ENCODE data around the gene MED17. TPM values are rescaled to one million over a fixed set of nuclear protein-coding genes. Genes with fewer than 3 reads are reported as not detected.

MED17 gene
- total RNA-seq, 1 experiment from 2014 or later: 67.9 TPM

DNA sequence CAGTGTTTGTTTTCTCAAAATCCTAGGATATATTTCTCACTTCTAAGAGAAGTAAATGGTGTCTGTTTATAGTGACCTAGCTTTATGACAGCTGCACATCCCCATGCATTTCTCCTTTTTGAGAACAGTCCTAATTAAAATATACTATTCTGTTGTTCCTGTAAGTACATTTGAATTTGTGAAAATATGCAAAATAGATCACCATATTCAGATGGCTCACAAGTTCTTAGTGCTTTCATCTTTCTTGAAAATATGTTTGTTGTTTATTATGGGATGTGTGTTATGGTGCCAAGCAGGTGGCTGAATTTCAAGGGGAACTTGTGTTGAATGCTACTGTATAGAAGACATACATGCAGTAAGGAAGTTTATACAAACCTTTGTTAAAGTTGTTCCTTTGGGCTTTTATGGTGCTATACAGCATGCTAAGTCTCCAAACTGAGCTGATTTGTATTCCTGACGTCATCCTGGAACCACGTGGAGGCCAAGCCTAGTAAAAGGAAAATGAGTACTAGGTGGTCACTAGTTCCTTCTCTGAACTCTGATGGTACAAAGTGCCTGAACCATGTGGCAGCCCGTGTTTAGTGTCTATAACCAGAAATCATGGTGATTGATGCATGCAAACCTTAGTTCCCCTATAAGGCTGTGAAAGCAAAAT lies 74.2 kb downstream of the MED17 start:
- Histone ChIP-seq H3K36me3 (ENCODE audit: insufficient read depth, low read length, poor library complexity, severe bottlenecking) (no peaks in the 10 kb centered on the region), H3K4me1 (ENCODE audit: insufficient read depth, low read length, poor library complexity, severe bottlenecking) (no peaks in the 10 kb centered on the region), H3K27ac (ENCODE audit: low read depth, low read length, poor library complexity, severe bottlenecking) (no peak overlapping the region), H3K9me3 (ENCODE audit: low read depth, low read length, poor library complexity, severe bottlenecking) (no peaks in the 10 kb centered on the region), H3K27me3 (replicated peaks; ENCODE audit: insufficient read depth, low read depth, low read length, poor library complexity) (no peaks in the 10 kb centered on the region), H3K4me3 (ENCODE audit: low read depth, low read length, poor library complexity, severe bottlenecking) (no peak overlapping the region)
- no peak for TF ChIP-seq EZH2 (IDR thresholded peaks at IDR 0.05; ENCODE audit: borderline replicate concordance, low read depth, low read length, poor library complexity, severe bottlenecking)
- TF ChIP-seq, protein P1, sequence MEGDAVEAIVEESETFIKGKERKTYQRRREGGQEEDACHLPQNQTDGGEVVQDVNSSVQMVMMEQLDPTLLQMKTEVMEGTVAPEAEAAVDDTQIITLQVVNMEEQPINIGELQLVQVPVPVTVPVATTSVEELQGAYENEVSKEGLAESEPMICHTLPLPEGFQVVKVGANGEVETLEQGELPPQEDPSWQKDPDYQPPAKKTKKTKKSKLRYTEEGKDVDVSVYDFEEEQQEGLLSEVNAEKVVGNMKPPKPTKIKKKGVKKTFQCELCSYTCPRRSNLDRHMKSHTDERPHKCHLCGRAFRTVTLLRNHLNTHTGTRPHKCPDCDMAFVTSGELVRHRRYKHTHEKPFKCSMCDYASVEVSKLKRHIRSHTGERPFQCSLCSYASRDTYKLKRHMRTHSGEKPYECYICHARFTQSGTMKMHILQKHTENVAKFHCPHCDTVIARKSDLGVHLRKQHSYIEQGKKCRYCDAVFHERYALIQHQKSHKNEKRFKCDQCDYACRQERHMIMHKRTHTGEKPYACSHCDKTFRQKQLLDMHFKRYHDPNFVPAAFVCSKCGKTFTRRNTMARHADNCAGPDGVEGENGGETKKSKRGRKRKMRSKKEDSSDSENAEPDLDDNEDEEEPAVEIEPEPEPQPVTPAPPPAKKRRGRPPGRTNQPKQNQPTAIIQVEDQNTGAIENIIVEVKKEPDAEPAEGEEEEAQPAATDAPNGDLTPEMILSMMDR (conservative IDR thresholded peaks at IDR 0.05; ENCODE audit: low read depth, low read length): no peak
- BruUV-seq (replicated peaks): no TSS peak
- intact Hi-C loops (cut with micrococcal nuclease; ENCODE audit: unreplicated experiment): no loop called here
- no peak for DNase-seq (ENCODE audit: low spot score)
- CTCF ChIA-PET: no interaction called here
- POLR2A ChIA-PET (ENCODE audit: low non-redundant PET): no interaction called here

DNA sequence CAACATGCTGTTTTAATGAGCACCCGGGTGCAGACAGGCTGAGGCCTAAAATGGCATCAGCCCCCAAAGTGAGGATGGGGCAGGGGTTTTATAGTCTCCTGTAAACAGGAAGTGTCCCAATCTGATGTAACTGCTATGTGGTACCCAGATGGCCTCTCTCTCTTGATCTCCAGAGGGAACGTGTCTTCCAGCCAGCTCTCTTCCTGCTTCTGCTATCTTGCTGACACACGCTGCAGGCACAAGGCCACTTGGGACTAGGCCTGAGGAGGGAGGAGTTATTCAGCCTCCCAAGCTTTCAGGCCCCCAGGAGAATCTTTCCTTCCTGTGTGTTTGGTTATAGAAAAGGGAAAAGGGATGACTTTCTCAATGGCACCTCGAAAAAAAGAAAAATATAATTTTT lies 77.7 kb downstream of the MED17 start:
- TF ChIP-seq, protein P1 (conservative IDR thresholded peaks at IDR 0.05; ENCODE audit: low read depth, low read length): no peak
- no peak for TF ChIP-seq EZH2 (IDR thresholded peaks at IDR 0.05; ENCODE audit: borderline replicate concordance, low read depth, low read length, poor library complexity, severe bottlenecking)

More for the DNA sequence above, 77.7 kb downstream of the MED17 start:
- H3K27ac ChIP-seq (ENCODE audit: low read depth, low read length, poor library complexity, severe bottlenecking): no peak overlapping the region
- no peak for DNase-seq (ENCODE audit: low spot score)
- BruUV-seq (replicated peaks): no TSS peak
- intact Hi-C loops (cut with micrococcal nuclease; ENCODE audit: unreplicated experiment): no loop called here
- no peaks in the 10 kb centered on the region for H3K4me1 ChIP-seq (ENCODE audit: insufficient read depth, low read length, poor library complexity, severe bottlenecking)
- no peaks in the 10 kb centered on the region for H3K36me3 ChIP-seq (ENCODE audit: insufficient read depth, low read length, poor library complexity, severe bottlenecking)
- H3K9me3 ChIP-seq (ENCODE audit: low read depth, low read length, poor library complexity, severe bottlenecking): no peaks in the 10 kb centered on the region
- POLR2A ChIA-PET (ENCODE audit: low non-redundant PET): no interaction called here
- H3K4me3 ChIP-seq (ENCODE audit: low read depth, low read length, poor library complexity, severe bottlenecking): no peak overlapping the region
- CTCF ChIA-PET: no interaction called here
- no peaks in the 10 kb centered on the region for H3K27me3 ChIP-seq (replicated peaks; ENCODE audit: insufficient read depth, low read depth, low read length, poor library complexity)

Other genes starting within 250 kb of the MED17 start
- gene SMCO4, start 240.9 kb upstream of the MED17 start, total RNA-seq (2021): 9.3 and 11.9 TPM in 2 replicates
- gene CEP295, start 122.6 kb upstream of the MED17 start, total RNA-seq (2021): 34.5 and 37.3 TPM in 2 replicates
- 222 and 275 TPM in 2 replicates for gene TAF1D, start 42.8 kb upstream of the MED17 start, total RNA-seq (2021)
- gene C11orf54, start 42.6 kb upstream of the MED17 start, total RNA-seq (2021): 24.3 and 26.2 TPM in 2 replicates
- gene VSTM5, start 66.3 kb downstream of the MED17 start, total RNA-seq (2021): not detected in 2 replicates
- gene HEPHL1, start 237.1 kb downstream of the MED17 start, total RNA-seq (2021): not detected in 2 replicates